Measurements from ENCODE around the gene SP2. TPM values are rescaled to one million over a fixed set of nuclear protein-coding genes. Genes with fewer than 3 reads are reported as not detected.

Gene SP2
- total and polyA plus RNA-seq, 2 donors from 2014 or later: 9.0 to 23.6 TPM

- Histone ChIP-seq H3K27ac (ENCODE audit: low read depth in 2 of 2, low read length in 2 of 2) (no peak overlapping the region), H3K4me1 (ENCODE audit: control insufficient read depth in 2 of 3, insufficient read depth in 2 of 3, low read depth in 1 of 3, low read length in 3 of 3) (peaks cover 0 to 8% (median 8%) of the 10 kb centered on the region in 3 donors), H3K36me3 (ENCODE audit: control insufficient read depth in 2 of 3, insufficient read depth in 3 of 3, low read length in 3 of 3) (no peaks in the 10 kb centered on the region), H3K4me3 (ENCODE audit: low read length in 3 of 3) (no peak overlapping the region), H3K9ac (ENCODE audit: low read length in 3 of 3) (no peak overlapping the region), H3K27me3 (ENCODE audit: control insufficient read depth, insufficient read depth, low read length) (no peaks in the 10 kb centered on the region), H3K9me3 (ENCODE audit: control insufficient read depth in 2 of 3, insufficient read depth in 1 of 3, low read length in 3 of 3) (no peaks in the 10 kb centered on the region)
- FAIRE-seq: no peak
- TF ChIP-seq CTCF (IDR thresholded peaks at IDR 0.05; ENCODE audit: borderline replicate concordance, extremely low read depth, insufficient read depth): no peak
- DNase-seq: peak in 4 of 5 donors; percentile 87 to 95 (median 92)
- intact Hi-C loops (cut with DNase I): no loop called here
Observed at GRCh38 chr17:47877368-47878034, 18.5 kb upstream of the SP2 start.

- Histone ChIP-seq H3K27me3 (ENCODE audit: control insufficient read depth, insufficient read depth, low read length) (no peaks in the 10 kb centered on the region), H3K9me3 (ENCODE audit: control insufficient read depth in 2 of 3, insufficient read depth in 1 of 3, low read length in 3 of 3) (no peaks in the 10 kb centered on the region), H3K27ac (ENCODE audit: low read depth in 2 of 2, low read length in 2 of 2) (no peak overlapping the region), H3K4me1 (ENCODE audit: control insufficient read depth in 2 of 3, insufficient read depth in 2 of 3, low read depth in 1 of 3, low read length in 3 of 3) (peaks cover 0 to 15% (median 8%) of the 10 kb centered on the region in 3 donors), H3K4me3 (ENCODE audit: low read length in 3 of 3) (no peak overlapping the region), H3K9ac (ENCODE audit: low read length in 3 of 3) (no peak overlapping the region), H3K36me3 (ENCODE audit: control insufficient read depth in 2 of 3, insufficient read depth in 3 of 3, low read length in 3 of 3) (no peaks in the 10 kb centered on the region)
- TF ChIP-seq CTCF (IDR thresholded peaks at IDR 0.05; ENCODE audit: borderline replicate concordance, extremely low read depth, insufficient read depth): no peak
- FAIRE-seq (no peak), DNase-seq (peak in 1 of 5 donors; percentile 64)
- intact Hi-C loops (cut with DNase I): no loop called here
Observed at GRCh38 chr17:47878203-47879027, 17.6 kb upstream of the SP2 start.

GRCh38 chr17:47879028-47879585 is 16.9 kb upstream of the SP2 start:
- Histone ChIP-seq H3K9ac (ENCODE audit: low read length in 3 of 3) (no peak overlapping the region), H3K27me3 (ENCODE audit: control insufficient read depth, insufficient read depth, low read length) (no peaks in the 10 kb centered on the region), H3K27ac (ENCODE audit: low read depth in 2 of 2, low read length in 2 of 2) (no peak overlapping the region), H3K4me1 (ENCODE audit: control insufficient read depth in 2 of 3, insufficient read depth in 2 of 3, low read depth in 1 of 3, low read length in 3 of 3) (peaks cover 0 to 17% (median 8%) of the 10 kb centered on the region in 3 donors), H3K9me3 (ENCODE audit: control insufficient read depth in 2 of 3, insufficient read depth in 1 of 3, low read length in 3 of 3) (no peaks in the 10 kb centered on the region), H3K4me3 (ENCODE audit: low read length in 3 of 3) (no peak overlapping the region), H3K36me3 (ENCODE audit: control insufficient read depth in 2 of 3, insufficient read depth in 3 of 3, low read length in 3 of 3) (no peaks in the 10 kb centered on the region)
- no peak for FAIRE-seq
- intact Hi-C loops (cut with DNase I): no loop called here
- TF ChIP-seq CTCF (IDR thresholded peaks at IDR 0.05; ENCODE audit: borderline replicate concordance, extremely low read depth, insufficient read depth): no peak
- DNase-seq: no peak

All from kidney (tissue), 14 donors.